ENCODE results near the gene GTPBP4. TPM values are rescaled to one million over a fixed set of nuclear protein-coding genes. Genes with fewer than 3 reads are reported as not detected.

The GTPBP4 gene
- total RNA-seq, 1 donor from 2014 or later = 46.2 TPM

DNA sequence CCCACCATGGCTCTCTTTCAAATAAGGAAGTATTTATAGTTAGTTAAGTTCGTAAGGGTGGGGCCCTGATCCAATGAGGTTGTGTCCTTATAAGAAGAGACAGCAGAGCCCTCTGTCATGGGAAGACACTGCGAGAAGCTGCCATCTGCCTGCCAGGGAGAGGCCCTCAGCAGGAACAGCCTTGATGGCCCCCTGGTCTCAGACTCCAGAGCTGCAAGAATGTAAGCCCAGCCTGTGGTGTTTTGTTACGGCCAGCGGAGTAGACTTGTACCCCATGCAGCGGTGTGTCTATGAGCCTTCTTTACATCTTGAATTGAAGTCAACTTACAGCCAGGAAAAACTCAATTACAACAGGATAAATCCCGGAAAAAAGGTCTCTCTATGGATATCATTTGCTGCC lies 42.5 kb upstream of the GTPBP4 start:
- no peak overlapping the region for H3K27ac Mint-ChIP-seq (ENCODE audit: unreplicated experiment)
- peaks cover 5% of the 10 kb centered on the region for H3K4me1 Mint-ChIP-seq (ENCODE audit: unreplicated experiment)
- TF ChIP-seq, protein P1, sequence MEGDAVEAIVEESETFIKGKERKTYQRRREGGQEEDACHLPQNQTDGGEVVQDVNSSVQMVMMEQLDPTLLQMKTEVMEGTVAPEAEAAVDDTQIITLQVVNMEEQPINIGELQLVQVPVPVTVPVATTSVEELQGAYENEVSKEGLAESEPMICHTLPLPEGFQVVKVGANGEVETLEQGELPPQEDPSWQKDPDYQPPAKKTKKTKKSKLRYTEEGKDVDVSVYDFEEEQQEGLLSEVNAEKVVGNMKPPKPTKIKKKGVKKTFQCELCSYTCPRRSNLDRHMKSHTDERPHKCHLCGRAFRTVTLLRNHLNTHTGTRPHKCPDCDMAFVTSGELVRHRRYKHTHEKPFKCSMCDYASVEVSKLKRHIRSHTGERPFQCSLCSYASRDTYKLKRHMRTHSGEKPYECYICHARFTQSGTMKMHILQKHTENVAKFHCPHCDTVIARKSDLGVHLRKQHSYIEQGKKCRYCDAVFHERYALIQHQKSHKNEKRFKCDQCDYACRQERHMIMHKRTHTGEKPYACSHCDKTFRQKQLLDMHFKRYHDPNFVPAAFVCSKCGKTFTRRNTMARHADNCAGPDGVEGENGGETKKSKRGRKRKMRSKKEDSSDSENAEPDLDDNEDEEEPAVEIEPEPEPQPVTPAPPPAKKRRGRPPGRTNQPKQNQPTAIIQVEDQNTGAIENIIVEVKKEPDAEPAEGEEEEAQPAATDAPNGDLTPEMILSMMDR (IDR thresholded peaks at IDR 0.05; ENCODE audit: unreplicated experiment) = no peak
- H3K27me3 Mint-ChIP-seq (ENCODE audit: unreplicated experiment) = peaks cover 3% of the 10 kb centered on the region
- no peaks in the 10 kb centered on the region for H3K36me3 Mint-ChIP-seq (ENCODE audit: low read depth, unreplicated experiment)
- DNase-seq (ENCODE audit: low spot score) = no peak
- no peak overlapping the region for H3K4me3 Mint-ChIP-seq (ENCODE audit: unreplicated experiment)
- no peaks in the 10 kb centered on the region for H3K9me3 Mint-ChIP-seq (ENCODE audit: unreplicated experiment)

DNA sequence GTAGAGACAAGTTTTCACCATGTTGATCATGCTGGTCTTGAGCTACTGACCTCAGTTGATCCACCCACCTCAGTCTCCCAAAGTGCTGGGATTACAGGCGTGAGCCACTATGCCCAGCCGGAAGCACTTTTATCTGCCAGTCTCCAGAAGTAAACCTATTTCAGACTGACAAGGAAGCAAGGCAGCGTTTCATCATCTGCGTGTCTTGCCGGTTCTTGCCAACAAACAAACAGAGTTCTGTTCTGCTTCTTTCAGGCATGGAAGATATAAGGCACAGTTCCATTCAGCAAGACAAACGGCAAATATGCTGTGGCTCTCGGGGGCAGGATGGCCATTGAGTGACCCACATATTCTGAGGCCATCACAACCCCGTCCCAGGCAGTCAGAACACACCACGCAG lies 41.2 kb upstream of the GTPBP4 start:
- peaks cover 5% of the 10 kb centered on the region for H3K4me1 Mint-ChIP-seq (ENCODE audit: unreplicated experiment)
- TF ChIP-seq, protein P1 (IDR thresholded peaks at IDR 0.05; ENCODE audit: unreplicated experiment) = no peak
- no peak overlapping the region for H3K4me3 Mint-ChIP-seq (ENCODE audit: unreplicated experiment)
- H3K27ac Mint-ChIP-seq (ENCODE audit: unreplicated experiment) = no peak overlapping the region
- no peaks in the 10 kb centered on the region for H3K9me3 Mint-ChIP-seq (ENCODE audit: unreplicated experiment)
- H3K36me3 Mint-ChIP-seq (ENCODE audit: low read depth, unreplicated experiment) = no peaks in the 10 kb centered on the region
- H3K27me3 Mint-ChIP-seq (ENCODE audit: unreplicated experiment) = peaks cover 3% of the 10 kb centered on the region
- no peak for DNase-seq (ENCODE audit: low spot score)

DNA sequence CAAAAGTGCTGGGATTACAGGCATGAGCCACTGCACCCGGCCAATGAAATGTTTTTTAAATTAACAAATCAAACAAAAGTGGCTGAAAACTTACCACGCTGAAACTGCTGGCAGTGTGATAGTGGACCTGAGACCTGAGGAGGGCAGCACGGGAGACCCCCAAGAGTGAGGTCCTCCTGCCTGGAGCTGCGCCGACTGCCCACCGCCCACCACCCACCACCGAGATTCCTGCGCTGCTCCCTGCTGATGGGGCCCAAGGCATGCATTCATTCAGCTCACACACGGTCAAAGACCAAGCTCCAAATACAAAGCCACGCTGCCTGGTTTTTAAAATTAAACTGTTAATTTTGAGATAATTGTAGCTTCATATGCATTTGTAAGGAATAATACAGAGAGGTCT lies 40.4 kb upstream of the GTPBP4 start:
- TF ChIP-seq, protein P1 (IDR thresholded peaks at IDR 0.05; ENCODE audit: unreplicated experiment) = no peak
- Mint-ChIP-seq H3K36me3 (ENCODE audit: low read depth, unreplicated experiment) (no peaks in the 10 kb centered on the region), H3K27me3 (ENCODE audit: unreplicated experiment) (peaks cover 3% of the 10 kb centered on the region), H3K27ac (ENCODE audit: unreplicated experiment) (no peak overlapping the region), H3K4me3 (ENCODE audit: unreplicated experiment) (no peak overlapping the region), H3K4me1 (ENCODE audit: unreplicated experiment) (peaks cover 5% of the 10 kb centered on the region), H3K9me3 (ENCODE audit: unreplicated experiment) (no peaks in the 10 kb centered on the region)
- no peak for DNase-seq (ENCODE audit: low spot score)

DNA sequence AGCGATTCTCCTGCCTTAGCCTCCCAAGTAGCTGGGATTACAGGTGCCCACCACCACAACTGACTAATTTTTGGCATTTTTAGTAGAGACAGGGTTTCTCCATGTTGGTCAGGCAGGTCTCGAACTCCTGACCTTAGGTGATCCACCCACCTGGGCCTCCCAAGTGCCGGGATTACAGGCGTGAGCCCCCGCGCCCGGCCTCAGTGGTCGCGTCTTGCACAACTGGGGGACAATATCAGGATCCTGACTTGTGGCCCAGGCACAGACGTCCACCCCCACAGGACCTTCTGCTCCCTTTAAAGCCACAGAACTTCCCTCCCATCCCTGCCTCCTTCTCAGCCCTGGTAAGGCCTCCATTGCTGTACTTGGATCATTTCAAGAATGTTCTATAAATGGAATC lies 39.9 kb upstream of the GTPBP4 start:
- Mint-ChIP-seq H3K4me3 (ENCODE audit: unreplicated experiment) (no peak overlapping the region), H3K36me3 (ENCODE audit: low read depth, unreplicated experiment) (no peaks in the 10 kb centered on the region), H3K27ac (ENCODE audit: unreplicated experiment) (no peak overlapping the region), H3K4me1 (ENCODE audit: unreplicated experiment) (peaks cover 5% of the 10 kb centered on the region), H3K27me3 (ENCODE audit: unreplicated experiment) (peaks cover 3% of the 10 kb centered on the region), H3K9me3 (ENCODE audit: unreplicated experiment) (no peaks in the 10 kb centered on the region)
- no peak for DNase-seq (ENCODE audit: low spot score)
- TF ChIP-seq, protein P1 (IDR thresholded peaks at IDR 0.05; ENCODE audit: unreplicated experiment) = no peak

DNA sequence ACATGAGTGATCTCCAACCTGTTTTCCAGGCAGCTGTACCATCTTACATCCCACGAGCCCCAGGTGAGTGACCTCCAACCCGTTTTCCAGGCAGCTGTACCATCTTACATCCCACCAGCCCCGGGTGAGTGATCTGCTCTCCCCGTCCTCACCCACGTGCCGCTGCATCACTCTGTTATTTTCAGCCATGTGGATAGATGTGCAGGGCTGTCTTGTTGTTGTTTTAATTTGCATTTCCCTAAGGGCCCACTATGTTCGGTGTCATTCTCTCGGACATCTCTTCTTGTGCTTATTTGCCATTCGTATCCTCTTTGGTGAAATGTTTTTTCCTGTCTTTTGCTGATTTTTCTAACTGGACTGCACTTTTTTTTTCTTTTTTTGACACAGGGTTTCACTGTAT lies 38.8 kb upstream of the GTPBP4 start:
- Mint-ChIP-seq H3K4me1 (ENCODE audit: unreplicated experiment) (peaks cover 4% of the 10 kb centered on the region), H3K27me3 (ENCODE audit: unreplicated experiment) (peaks cover 8% of the 10 kb centered on the region), H3K36me3 (ENCODE audit: low read depth, unreplicated experiment) (no peaks in the 10 kb centered on the region), H3K27ac (ENCODE audit: unreplicated experiment) (no peak overlapping the region), H3K9me3 (ENCODE audit: unreplicated experiment) (no peaks in the 10 kb centered on the region), H3K4me3 (ENCODE audit: unreplicated experiment) (no peak overlapping the region)
- DNase-seq (ENCODE audit: low spot score) = no peak
- TF ChIP-seq, protein P1 (IDR thresholded peaks at IDR 0.05; ENCODE audit: unreplicated experiment) = no peak

All from endothelial cell (in vitro differentiated cells).